NCI-H1105 treated with DMSO at 0.1 percent for 48 hours (cell line): ENCODE data around the gene ADAMTS19.
"Not testable (repeated sequence)": the region's sequence is repeated elsewhere in the genome, so short reads cannot be mapped to it uniquely, and the experiment has no call there.

Source experiments
- DNase-seq: peaks from one replicate; lab custom pipeline; 2025; lab: John Stamatoyannopoulos, UW

Gene ADAMTS19, protein sequence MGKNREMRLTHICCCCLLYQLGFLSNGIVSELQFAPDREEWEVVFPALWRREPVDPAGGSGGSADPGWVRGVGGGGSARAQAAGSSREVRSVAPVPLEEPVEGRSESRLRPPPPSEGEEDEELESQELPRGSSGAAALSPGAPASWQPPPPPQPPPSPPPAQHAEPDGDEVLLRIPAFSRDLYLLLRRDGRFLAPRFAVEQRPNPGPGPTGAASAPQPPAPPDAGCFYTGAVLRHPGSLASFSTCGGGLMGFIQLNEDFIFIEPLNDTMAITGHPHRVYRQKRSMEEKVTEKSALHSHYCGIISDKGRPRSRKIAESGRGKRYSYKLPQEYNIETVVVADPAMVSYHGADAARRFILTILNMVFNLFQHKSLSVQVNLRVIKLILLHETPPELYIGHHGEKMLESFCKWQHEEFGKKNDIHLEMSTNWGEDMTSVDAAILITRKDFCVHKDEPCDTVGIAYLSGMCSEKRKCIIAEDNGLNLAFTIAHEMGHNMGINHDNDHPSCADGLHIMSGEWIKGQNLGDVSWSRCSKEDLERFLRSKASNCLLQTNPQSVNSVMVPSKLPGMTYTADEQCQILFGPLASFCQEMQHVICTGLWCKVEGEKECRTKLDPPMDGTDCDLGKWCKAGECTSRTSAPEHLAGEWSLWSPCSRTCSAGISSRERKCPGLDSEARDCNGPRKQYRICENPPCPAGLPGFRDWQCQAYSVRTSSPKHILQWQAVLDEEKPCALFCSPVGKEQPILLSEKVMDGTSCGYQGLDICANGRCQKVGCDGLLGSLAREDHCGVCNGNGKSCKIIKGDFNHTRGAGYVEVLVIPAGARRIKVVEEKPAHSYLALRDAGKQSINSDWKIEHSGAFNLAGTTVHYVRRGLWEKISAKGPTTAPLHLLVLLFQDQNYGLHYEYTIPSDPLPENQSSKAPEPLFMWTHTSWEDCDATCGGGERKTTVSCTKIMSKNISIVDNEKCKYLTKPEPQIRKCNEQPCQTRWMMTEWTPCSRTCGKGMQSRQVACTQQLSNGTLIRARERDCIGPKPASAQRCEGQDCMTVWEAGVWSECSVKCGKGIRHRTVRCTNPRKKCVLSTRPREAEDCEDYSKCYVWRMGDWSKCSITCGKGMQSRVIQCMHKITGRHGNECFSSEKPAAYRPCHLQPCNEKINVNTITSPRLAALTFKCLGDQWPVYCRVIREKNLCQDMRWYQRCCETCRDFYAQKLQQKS

DNA sequence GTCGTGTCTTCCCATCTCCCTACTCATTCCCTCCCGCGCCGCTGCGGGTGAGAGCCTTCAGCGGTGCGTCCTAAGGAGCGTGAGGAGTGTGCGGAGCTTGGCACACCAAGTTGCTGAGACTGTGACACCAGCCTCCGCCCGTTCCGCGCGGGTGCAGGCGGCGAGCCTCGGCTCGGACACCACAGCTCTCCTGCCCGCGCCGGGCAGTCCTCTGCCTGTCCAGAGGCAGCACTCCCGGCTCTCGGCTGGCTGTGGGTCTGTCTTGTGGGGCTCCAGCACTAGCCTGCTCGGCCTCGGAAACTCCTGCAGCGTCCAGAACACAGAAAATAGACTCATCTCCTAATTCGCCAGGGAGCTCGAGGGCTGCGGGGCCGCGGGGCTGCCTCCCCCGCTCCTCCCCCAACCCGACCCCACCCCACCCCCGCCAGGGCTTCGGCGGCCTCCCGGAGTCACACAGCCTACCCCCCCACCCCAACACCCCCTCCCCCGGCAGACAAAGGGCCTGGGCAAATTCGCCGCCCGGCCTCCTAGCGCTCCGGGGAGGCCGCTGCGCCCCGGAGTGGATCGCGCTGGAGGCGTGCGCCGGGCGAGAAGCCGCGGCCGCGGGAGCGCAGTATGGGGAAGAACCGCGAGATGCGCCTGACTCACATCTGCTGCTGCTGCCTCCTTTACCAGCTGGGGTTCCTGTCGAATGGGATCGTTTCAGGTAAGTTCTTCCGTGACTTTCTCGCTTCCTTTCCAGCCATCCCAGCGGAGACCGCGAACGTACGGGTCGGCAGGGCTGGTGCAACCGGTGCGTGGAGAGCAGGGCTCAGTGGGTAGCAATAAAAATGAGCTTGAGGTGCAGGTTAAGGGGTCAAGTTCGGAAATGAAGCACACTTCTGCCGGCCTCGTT is at the start of gene ADAMTS19:
Gene ADAMTS19, plus strand, starts transcription at position 522 of the 895 bp plus-strand sequence. Its CDS starts 94 bp downstream, at position 616.
- peak; percentile 16 for DNase-seq

DNA sequence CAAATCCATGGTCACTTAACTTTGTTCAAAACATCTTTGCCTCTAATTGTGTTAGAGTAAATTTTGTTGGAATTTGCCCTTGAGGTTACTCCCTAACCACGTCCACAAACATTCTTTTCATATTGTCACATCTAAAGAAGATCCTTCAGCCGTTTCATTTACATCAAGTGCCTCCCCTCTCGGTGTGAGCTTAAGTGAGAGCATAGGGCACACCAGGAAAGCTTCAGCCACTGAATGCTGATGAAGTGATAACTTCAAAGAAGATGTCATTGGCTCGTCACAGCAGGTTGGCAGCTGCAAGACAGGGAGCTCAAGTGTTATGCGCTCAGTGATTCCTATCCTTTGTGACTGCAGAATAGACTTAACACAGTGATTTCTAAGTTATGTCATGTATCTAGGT is 49.6 kb upstream of the ADAMTS19 start:
- DNase-seq: no peak

DNA sequence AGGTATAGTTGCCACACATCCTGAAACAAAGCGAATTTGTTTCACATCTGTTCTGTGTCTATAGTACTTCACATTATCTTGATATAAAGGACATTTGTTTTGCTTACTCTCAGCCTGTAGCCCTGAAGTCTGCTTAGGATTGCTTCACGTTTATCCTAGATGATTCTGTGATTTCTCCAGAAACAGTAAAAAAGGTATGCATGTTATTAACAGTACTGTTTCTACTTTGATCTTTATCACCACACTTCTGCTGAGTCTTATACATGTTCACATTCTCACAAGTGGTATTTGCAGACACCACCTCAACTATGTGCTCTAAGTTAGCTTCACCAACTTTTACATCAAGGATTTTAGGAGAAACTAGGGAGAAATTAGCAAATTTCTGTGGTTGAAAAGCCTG is 47.4 kb upstream of the ADAMTS19 start:
- DNase-seq: no peak

DNA sequence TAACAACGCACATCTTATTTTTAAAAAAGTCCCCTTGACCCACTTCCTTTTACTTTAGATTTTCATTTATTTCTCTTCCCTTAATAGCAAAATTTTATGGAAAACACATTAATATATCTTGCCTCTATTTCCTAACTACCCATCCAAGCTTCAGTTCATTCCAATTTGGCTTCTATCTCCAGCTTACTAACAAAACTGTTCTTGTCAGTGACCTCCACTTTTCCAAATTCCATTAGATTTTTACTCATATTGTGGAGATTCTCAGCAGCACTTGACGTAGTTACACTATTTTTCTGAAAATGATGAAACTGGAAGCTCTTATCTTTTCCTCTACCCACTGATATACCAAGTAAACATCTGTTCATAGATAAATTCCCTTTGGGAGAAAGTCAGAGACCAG is 46.5 kb upstream of the ADAMTS19 start:
- no peak for DNase-seq

DNA sequence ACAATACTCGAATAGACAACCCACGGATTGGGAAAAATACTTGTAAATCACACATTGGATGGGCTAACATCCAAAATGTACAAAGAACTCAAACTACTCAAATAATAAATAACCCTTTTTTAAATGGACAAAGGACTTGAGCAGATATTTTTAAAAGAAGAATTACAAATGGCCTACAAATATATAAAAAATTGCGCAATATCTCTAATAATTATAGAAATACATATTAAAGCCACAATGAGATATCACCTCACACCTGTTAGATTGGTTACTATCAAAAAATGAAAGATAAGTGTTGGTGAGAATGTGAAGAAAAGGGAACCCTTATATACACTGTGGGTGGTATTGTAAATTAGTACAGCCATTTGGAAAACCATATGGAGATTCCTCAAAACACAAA is 40.8 kb upstream of the ADAMTS19 start:
- no peak for DNase-seq

DNA sequence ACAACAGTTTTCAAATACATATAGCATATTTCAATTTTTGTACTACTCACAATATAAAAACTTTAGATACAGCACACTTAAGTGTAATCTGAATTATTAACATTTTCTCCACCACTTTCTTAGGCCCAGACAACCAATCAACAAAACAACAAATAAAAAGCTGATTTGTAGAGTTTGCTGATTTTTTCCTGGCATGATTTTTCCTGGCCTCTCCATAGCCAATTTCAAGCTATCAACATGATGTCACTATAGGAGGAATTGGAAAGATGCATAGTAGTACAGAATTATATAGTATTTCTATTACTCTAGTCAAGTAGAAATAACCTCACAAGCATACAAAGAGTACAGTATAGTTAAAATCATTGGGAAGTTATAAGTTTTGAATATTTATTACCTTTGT is 35.1 kb upstream of the ADAMTS19 start:
- no peak for DNase-seq

DNA sequence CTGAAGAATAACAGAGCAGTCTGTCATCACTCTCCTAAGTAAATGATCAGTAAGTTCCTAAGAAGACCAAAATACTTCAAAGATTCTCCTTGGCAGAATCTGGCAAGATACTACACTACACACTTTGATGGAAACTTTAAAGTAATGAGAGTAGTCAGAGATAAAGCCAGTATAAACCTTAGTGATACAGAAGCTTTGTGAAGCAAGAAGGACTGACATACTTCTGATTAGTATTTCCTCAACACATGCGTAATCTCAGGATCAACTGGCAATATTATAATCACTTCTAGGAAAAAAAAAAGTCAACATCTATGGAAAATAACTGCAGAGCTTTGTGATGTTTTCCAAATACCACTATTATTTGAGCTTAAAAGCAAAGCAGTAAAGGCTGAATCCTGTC is 34.0 kb upstream of the ADAMTS19 start:
- no peak for DNase-seq

DNA sequence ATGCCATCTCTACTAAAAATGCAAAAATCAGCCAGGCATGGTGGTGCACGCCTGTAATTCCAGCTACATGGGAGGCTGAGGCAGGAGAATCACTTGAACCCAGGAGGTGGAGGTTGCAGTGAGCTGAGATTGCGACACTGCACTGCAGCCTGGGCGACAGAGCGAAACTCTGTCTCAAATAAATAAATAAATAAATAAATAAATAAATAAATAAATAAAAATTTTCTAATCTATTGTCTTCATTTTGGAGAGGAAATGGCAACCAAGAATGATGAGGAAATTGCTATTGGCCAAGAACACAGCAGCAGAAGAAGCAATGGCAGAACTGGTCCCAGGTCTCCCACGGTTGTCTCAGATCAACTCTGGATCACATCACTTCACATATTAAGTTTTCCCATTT is 31.5 kb upstream of the ADAMTS19 start:
- DNase-seq: not testable (repeated sequence)

DNA sequence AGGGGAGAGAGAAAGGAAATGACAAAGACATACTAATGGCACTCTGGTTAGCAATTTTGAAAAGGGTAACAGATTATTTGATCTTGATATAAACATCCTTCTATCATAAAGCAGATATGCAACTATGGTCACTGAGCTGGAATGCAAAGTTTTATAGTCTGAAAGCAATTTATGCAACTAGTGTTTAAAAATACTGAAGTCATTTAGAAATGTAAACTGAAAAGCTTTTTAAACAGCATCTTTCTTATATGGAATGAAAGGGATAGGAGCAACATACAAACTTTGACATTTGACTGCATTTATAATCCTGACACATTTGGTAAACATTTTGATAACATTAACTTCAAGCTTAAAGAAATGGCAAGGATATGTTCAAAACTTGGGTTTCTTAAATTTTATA is 28.7 kb upstream of the ADAMTS19 start:
- DNase-seq: no peak

DNA sequence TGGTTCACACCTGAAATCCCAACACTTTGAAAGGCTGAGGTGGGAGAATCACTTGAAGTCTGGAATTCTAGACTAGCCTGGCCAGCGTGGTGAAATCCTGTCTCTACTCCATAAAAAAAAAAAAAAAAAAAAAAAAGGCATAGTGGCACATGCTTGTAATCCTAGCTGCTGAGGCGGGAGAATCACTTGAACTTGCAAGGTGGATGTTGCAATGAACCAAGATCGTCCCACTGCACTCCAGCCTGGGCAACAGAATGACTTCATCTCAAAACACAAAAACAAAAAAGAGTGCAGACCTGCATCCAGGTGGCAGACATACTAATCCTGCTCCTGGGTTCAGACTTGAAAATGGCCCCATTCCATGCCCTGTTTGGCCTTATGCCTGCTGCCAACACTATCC is 21.8 kb upstream of the ADAMTS19 start:
- no peak for DNase-seq

DNA sequence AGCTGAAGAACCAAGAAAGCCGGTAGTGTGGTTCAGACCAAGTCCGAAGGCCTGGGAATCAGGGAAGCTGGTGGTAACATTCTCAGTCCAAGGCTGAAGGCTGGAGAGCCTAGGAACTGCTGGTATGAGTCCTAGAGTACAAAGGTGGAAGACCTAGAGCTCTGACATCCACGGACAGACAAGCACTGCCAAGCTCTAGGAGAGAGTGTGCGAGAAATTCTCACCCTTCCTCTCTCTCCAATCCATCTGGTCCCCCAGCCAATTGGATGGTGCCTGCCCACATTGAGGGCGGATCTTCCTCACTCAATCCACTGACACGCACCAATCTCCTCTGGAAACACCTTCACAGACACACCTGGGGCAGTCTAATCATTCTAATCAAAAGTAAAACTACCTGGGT is 19.7 kb upstream of the ADAMTS19 start:
- no peak for DNase-seq

DNA sequence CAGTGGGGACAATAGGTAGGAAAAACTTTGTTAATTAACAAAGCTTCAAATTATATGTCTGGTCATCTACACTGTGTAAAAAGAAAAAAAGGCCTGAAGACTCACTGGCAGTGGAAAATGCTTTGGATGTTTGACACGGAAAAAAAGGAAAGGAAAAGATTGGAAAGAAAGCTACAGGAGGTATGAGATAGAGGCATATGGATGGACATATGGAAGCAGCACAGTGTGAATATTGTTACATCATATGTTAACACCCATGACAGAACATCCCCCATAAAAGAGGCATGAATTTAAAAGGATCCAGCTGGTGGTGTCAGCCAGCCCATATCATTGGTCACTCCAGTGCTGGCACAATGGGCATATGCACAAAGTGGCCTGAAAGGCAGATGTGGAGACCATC is 19.0 kb upstream of the ADAMTS19 start:
- no peak for DNase-seq

DNA sequence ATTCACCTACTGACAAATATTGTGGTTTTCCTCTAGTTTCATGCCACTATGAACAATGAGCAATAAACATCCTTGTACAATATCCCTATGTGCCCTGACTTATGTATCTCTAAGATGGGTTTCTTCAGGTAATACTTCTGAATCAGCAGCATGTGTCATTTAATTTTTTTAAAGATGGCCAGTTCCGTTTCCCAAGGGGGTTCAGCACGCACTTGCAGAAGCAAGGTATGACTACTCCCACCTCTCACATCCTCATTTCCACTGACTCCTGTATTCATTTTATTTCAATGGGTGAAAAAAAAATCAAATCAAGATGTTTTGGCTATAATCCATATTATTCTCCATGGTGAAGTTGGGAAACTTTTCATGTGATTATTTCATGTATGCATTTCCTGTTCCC is 14.7 kb upstream of the ADAMTS19 start:
- no peak for DNase-seq

DNA sequence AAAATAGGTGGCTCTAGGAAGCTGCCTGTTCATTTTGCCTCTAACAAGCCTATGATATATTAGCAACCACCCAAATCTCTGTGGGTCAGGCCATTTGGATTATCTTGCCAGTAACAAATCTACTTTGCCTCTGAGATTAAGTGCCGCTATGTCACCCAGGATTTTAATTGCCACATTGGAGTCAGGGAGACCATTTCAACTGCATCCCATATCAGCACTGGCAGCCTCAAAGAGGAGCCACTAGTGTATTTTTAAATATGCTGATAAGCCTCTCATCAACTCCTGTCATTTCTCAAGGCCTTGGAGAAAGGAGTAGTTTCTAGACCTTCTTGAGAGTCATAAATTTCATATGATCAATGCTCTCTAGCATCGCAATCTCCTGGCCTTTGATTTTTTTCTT is 12.1 kb upstream of the ADAMTS19 start:
- DNase-seq: no peak

DNA sequence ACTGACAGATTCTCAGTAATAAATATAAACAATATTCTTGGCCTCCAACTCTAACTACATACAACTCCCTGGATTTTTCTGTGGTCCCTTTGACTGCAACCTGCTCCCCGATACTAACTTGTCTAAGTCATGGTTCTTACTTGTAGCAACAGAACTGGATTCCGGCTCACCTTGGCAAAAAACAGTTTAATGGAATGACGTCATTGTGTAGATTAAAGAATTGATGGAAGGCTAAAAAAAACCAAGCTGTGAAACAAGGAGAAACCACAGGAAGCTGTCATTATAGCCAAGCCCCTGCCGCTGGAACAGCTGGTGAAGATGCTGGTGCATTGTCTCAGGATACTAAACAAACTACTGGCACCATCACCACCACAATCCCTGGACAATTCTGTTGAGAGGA is 11.4 kb upstream of the ADAMTS19 start:
- no peak for DNase-seq

DNA sequence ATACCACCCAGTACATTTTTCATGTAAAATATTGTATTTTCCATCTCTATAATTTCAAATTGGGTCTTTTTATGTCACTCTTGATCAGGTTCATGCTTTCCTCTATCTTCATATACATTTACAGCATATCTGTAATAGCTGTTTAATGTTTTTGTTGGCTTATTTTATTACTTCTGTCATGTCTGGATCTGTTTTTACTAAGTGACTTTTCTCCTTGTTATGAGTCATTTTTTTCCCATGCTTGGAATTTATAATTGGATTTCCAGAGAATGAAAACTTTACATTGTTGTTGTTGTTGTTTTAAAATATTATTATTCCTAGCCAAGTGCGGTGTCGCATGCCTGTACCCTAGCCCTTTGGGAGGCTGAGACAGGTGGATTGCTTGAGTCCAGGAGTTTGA is 5.6 kb upstream of the ADAMTS19 start:
- no peak for DNase-seq

DNA sequence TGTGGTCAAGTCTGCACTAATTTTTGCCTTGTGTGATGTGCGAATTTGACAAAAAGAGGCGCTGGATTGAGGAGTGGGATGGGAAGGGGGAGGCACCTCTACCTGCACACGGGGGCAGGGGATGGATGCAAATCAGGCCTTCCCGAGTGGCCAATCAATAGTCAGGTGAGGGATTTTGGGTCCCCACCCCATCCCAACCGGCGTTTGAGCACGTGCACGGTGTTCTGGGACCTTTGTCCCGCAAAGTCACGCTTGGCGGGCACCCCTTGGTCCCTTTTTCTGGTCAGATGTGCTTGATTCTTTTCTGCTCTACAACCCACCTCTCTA is 685 bp upstream of the ADAMTS19 start:
- DNase-seq: no peak

DNA sequence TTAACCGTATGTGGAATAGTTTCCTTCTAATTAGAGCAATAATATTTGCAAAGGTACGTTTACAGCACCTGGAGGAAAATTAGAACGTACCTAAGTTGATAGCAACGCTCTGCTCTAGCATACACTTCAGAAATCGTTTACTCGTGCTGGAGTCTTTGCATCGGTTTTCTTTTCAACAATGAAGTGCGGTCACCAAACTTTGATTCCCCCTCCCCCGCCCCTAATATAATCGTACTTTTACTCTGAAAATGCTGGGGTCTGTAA is 506 bp downstream of the ADAMTS19 start:
- no peak for DNase-seq

DNA sequence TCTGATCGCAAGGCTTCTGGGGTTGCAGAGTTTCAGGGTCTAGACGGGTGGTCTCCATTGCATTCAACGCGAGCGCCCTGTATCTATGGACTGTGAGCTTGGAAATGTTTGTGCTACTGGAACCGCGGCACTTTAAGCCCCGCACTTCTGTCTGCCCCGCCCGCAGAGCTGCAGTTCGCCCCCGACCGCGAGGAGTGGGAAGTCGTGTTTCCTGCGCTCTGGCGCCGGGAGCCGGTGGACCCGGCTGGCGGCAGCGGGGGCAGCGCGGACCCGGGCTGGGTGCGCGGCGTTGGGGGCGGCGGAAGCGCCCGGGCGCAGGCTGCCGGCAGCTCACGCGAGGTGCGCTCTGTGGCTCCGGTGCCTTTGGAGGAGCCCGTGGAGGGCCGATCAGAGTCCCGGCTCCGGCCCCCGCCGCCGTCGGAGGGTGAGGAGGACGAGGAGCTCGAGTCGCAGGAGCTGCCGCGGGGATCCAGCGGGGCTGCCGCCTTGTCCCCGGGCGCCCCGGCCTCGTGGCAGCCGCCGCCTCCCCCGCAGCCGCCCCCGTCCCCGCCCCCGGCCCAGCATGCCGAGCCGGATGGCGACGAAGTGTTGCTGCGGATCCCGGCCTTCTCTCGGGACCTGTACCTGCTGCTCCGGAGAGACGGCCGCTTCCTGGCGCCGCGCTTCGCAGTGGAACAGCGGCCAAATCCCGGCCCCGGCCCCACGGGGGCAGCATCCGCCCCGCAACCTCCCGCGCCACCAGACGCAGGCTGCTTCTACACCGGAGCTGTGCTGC is 1.0 kb downstream of the ADAMTS19 start:
- peak; percentile 27 for DNase-seq

DNA sequence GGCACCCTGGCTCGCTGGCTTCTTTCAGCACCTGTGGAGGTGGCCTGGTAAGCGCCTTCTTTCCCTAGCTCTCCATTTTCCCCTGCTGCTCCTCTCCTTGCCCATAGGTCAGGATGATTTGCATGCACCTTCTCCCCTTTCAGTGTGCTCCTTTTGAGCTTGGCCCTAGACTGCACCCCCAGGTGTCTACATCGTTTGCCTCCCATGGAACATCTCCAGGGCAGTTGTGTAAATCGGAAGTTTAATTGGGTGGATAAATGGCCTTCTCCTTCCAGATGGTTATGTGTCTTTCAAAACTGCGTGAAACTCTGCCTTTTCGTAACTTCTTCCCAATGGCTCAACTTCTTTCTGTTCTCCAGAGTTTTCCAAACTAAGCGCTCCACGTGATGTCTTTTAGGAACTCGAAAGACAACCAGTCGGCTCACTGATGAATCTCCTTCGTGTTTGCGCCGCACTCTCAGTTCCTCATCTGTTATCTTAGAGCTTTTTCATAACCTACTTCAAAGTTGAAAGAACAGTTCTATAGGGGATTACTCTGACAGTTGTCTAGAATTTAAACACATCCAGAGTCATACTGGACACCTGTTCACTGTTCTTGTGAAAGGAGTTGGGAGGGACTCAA is 1.7 kb downstream of the ADAMTS19 start:
- no peak for DNase-seq
